Endodermal cell (in vitro differentiated cells): ENCODE data around the gene NXPE3. TPM values are rescaled to one million over a fixed set of nuclear protein-coding genes. Genes with fewer than 3 reads are reported as not detected.
"Not testable (repeated sequence)": the region's sequence is repeated elsewhere in the genome, so short reads cannot be mapped to it uniquely, and the experiment has no call there.

Source experiments
- DNase-seq: peaks from one replicate; pipeline ENCODE4 v3.0.0-alpha.2; 2017
- H3K27ac ChIP-seq: 2 replicates; pipeline ENCODE4 v1.5.1; 2013; ENCODE audit warnings: mild to moderate bottlenecking, low read depth, low read length, moderate library complexity
- H3K27me3 ChIP-seq: 2 replicates; pipeline ENCODE4 v1.6.1; 2013; ENCODE audit warnings: mild to moderate bottlenecking, low read length, moderate library complexity; ENCODE audit not compliant: insufficient read depth, control insufficient read depth, poor library complexity, severe bottlenecking
- H3K36me3 ChIP-seq: 2 replicates; pipeline ENCODE4 v1.7.0; 2013; ENCODE audit warnings: mild to moderate bottlenecking, low read length, moderate library complexity; ENCODE audit not compliant: control insufficient read depth, insufficient read depth
- H3K4me1 ChIP-seq: one replicate; pipeline ENCODE4 v1.7.0; 2013; ENCODE audit warnings: low read length; ENCODE audit not compliant: control insufficient read depth, insufficient read depth
- H3K4me3 ChIP-seq: 2 replicates; pipeline ENCODE4 v1.5.1; 2013; ENCODE audit warnings: mild to moderate bottlenecking, low read length, moderate library complexity
- H3K9ac ChIP-seq: 2 replicates; pipeline ENCODE4 v1.6.1; 2013; ENCODE audit warnings: mild to moderate bottlenecking, low read length, moderate library complexity; ENCODE audit not compliant: poor library complexity, severe bottlenecking; ENCODE audit errors: extremely low read depth
- H3K9me3 ChIP-seq: 2 replicates; pipeline ENCODE4 v1.6.1; 2013; ENCODE audit warnings: mild to moderate bottlenecking, low read length, moderate library complexity; ENCODE audit not compliant: control insufficient read depth
- H3K27ac Mint-ChIP-seq: 2 replicates; pipeline ENCODE4 v1.8.0; 2020; ENCODE audit warnings: mixed read lengths
- H3K27me3 Mint-ChIP-seq: 2 replicates; pipeline ENCODE4 v1.8.0; 2021; ENCODE audit warnings: mild to moderate bottlenecking, mixed read lengths; ENCODE audit not compliant: insufficient read depth
- H3K36me3 Mint-ChIP-seq: 2 replicates; pipeline ENCODE4 v1.8.0; 2020; ENCODE audit warnings: low read depth, mixed read lengths
- H3K4me1 Mint-ChIP-seq: 2 replicates; pipeline ENCODE4 v1.8.0; 2020; ENCODE audit warnings: mixed read lengths
- H3K4me3 Mint-ChIP-seq: 2 replicates; pipeline ENCODE4 v1.8.0; 2020; ENCODE audit warnings: mild to moderate bottlenecking, moderate library complexity, mixed read lengths
- H3K9me3 Mint-ChIP-seq: 2 replicates; pipeline ENCODE4 v1.8.0; 2020; ENCODE audit warnings: mild to moderate bottlenecking, mixed read lengths
- CTCF ChIP-seq: fragments of 200-600 bp; sonication (generic); conservative IDR thresholded peaks from 2 replicates; pipeline ENCODE4 v1.5.0; 2021; ENCODE audit warnings: antibody characterized with exemption, mild to moderate bottlenecking
- whole genome bisulfite sequencing, 2 experiments: methylation state at CpG; one replicate each; pipeline versions ENCODE4 v1.1.5 to v1.1.7; 2013; ENCODE audit warnings: missing lambda C conversion rate in 2 of 2, mixed read lengths in 1 of 2; ENCODE audit not compliant: insufficient coverage in 1 of 2, insufficient read length in 1 of 2; 5-methylcytosine and 5-hydroxymethylcytosine counted together
- total RNA-seq, 2 donors: library from RNA; stranded (reverse); fragmentation: NEBNext Ultra II Directional in 1 of 2; extraction: Animal tissue kit (Norgen Biotek cat#: 25700) in 1 of 2; gene quantifications; 2 replicates in 1 of 2; 3 replicates in 1 of 2; pipeline ENCODE4 v1.2.1, GENCODE V29; 2021

NXPE3 gene
- total RNA-seq, 2 donors from 2014 or later = 6.9 to 7.7 TPM

GRCh38 chr3:101732240-101732641 lies 46.8 kb upstream of the NXPE3 start:
- Mint-ChIP-seq H3K27ac (no peak overlapping the region), H3K4me1 (no peaks in the 10 kb centered on the region), H3K36me3 (peaks cover 76% of the 10 kb centered on the region), H3K9me3 (peaks cover 11% of the 10 kb centered on the region), H3K4me3 (no peak overlapping the region), H3K27me3 (no peaks in the 10 kb centered on the region)
- TF ChIP-seq CTCF = no peak
- Histone ChIP-seq H3K36me3 (peaks cover 72% of the 10 kb centered on the region), H3K4me3 (no peak overlapping the region), H3K27me3 (no peaks in the 10 kb centered on the region), H3K9ac (no peak overlapping the region), H3K27ac (no peak overlapping the region), H3K4me1 (no peaks in the 10 kb centered on the region), H3K9me3 (peaks cover 6% of the 10 kb centered on the region)
- DNase-seq = no peak
- WGBS, 2 experiments = 97 to 100% methylated on average over 1 to 4 of the region's 4 CpGs

- WGBS, 2 experiments = 95 to 100% methylated on average over 5 to 10 of the region's 10 CpGs
These were observed 43.2 kb upstream of the NXPE3 start for GRCh38 chr3:101735833-101736232.

GRCh38 chr3:101741914-101742313 lies 37.1 kb upstream of the NXPE3 start:
- WGBS, 2 experiments = 91% methylated on average over 2 of the region's 3 CpGs; no CpG with 5 or more reads in 1 of the 2 experiments
- H3K9me3 ChIP-seq = peaks cover 13% of the 10 kb centered on the region
- H3K27me3 ChIP-seq, H3K27ac Mint-ChIP-seq, H3K9ac ChIP-seq, H3K27me3 Mint-ChIP-seq, DNase-seq, H3K4me1 ChIP-seq, H3K4me3 ChIP-seq, H3K4me1 Mint-ChIP-seq, H3K36me3 ChIP-seq, H3K27ac ChIP-seq, H3K4me3 Mint-ChIP-seq: not testable (repeated sequence)
- H3K36me3 Mint-ChIP-seq = peaks cover 60% of the 10 kb centered on the region
- H3K9me3 Mint-ChIP-seq = peaks cover 46% of the 10 kb centered on the region

More at GRCh38 chr3:101735833-101736232, 43.2 kb upstream of the NXPE3 start:
- Mint-ChIP-seq H3K27me3 (no peaks in the 10 kb centered on the region), H3K9me3 (peaks cover 41% of the 10 kb centered on the region), H3K36me3 (peaks cover 85% of the 10 kb centered on the region), H3K4me3 (no peak overlapping the region), H3K4me1 (no peaks in the 10 kb centered on the region), H3K27ac (no peak overlapping the region)
- no peak for TF ChIP-seq CTCF
- Histone ChIP-seq H3K4me3 (no peak overlapping the region), H3K9me3 (peaks cover 19% of the 10 kb centered on the region), H3K27ac (no peak overlapping the region), H3K36me3 (peaks cover 60% of the 10 kb centered on the region), H3K27me3 (no peaks in the 10 kb centered on the region), H3K4me1 (no peaks in the 10 kb centered on the region), H3K9ac (no peak overlapping the region)
- no peak for DNase-seq

GRCh38 chr3:101744811-101745210 lies 34.2 kb upstream of the NXPE3 start:
- 43 to 48% methylated on average over 1 of the region's 1 CpG for WGBS, 2 experiments
- H3K4me3 ChIP-seq = no peak overlapping the region
- H3K27ac Mint-ChIP-seq = no peak overlapping the region
- H3K36me3 ChIP-seq = peaks cover 3% of the 10 kb centered on the region
- H3K4me3 Mint-ChIP-seq = no peak overlapping the region
- H3K36me3 Mint-ChIP-seq = peaks cover 44% of the 10 kb centered on the region
- peaks cover 30% of the 10 kb centered on the region for H3K9me3 Mint-ChIP-seq
- no peaks in the 10 kb centered on the region for H3K27me3 ChIP-seq
- no peaks in the 10 kb centered on the region for H3K4me1 ChIP-seq
- no peak for TF ChIP-seq CTCF
- no peaks in the 10 kb centered on the region for H3K27me3 Mint-ChIP-seq
- DNase-seq = no peak
- H3K9ac ChIP-seq = no peak overlapping the region
- no peaks in the 10 kb centered on the region for H3K4me1 Mint-ChIP-seq
- H3K27ac ChIP-seq = no peak overlapping the region
- no peaks in the 10 kb centered on the region for H3K9me3 ChIP-seq

- Mint-ChIP-seq H3K36me3 (peaks cover 43% of the 10 kb centered on the region), H3K9me3 (peaks cover 28% of the 10 kb centered on the region)
- no CpG with 5 or more reads among the region's 1 CpG for WGBS, 2 experiments
- H3K4me3 ChIP-seq, H3K27ac ChIP-seq, H3K9ac ChIP-seq, H3K9me3 ChIP-seq, H3K4me3 Mint-ChIP-seq, H3K4me1 ChIP-seq, H3K4me1 Mint-ChIP-seq, DNase-seq, H3K27ac Mint-ChIP-seq, H3K27me3 ChIP-seq, H3K27me3 Mint-ChIP-seq, H3K36me3 ChIP-seq: not testable (repeated sequence)
These were observed 33.1 kb upstream of the NXPE3 start for GRCh38 chr3:101745934-101746333.
